ENCODE measurements around the gene PGRMC2.

PGRMC2 gene

DNA sequence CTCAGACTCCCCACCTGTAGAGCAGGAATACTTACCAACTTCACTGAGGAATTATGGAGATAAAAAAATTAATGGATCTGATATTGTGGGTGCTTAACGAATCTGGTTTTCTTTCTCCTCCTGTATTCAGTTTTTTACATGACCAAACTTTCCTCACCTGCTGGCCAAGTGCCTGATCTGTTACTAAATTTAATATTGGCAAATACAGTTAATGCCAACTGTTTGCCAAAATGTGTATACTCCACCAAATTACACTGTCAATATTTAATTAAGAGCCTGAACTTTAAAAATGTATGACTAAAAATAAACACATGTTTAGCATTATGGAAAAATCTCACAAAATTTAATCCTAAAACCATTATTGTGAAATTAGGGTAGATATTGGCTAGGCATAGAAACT is 3.3 kb downstream of the PGRMC2 start:
- TF ChIP-seq, protein P1, sequence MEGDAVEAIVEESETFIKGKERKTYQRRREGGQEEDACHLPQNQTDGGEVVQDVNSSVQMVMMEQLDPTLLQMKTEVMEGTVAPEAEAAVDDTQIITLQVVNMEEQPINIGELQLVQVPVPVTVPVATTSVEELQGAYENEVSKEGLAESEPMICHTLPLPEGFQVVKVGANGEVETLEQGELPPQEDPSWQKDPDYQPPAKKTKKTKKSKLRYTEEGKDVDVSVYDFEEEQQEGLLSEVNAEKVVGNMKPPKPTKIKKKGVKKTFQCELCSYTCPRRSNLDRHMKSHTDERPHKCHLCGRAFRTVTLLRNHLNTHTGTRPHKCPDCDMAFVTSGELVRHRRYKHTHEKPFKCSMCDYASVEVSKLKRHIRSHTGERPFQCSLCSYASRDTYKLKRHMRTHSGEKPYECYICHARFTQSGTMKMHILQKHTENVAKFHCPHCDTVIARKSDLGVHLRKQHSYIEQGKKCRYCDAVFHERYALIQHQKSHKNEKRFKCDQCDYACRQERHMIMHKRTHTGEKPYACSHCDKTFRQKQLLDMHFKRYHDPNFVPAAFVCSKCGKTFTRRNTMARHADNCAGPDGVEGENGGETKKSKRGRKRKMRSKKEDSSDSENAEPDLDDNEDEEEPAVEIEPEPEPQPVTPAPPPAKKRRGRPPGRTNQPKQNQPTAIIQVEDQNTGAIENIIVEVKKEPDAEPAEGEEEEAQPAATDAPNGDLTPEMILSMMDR (IDR thresholded peaks at IDR 0.05; ENCODE audit: low read depth, low read length), result no peak
- no peak for DNase-seq (ENCODE audit: extremely low read depth, low read depth)

DNA sequence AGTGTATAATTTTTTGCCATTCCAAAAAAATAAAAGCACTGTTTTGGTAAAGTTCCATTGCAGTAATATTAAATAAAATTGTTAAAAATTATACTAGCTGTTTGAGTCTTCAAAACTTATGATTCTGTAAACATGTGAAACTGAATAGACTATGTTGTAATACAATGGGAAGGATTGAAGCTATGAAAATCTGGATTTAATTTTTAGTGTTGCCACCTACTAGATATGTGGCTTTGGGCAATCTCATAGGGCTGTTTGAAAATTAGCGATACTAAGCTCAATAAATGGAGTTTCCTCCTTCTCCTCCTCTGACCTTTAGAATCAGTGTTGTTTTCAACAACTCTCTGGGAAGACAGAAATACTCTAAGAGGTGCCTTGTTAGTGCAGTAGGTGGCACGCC is 4.5 kb downstream of the PGRMC2 start:
- TF ChIP-seq, protein P1 (IDR thresholded peaks at IDR 0.05; ENCODE audit: low read depth, low read length), result no peak
- DNase-seq (ENCODE audit: extremely low read depth, low read depth), result no peak

DNA sequence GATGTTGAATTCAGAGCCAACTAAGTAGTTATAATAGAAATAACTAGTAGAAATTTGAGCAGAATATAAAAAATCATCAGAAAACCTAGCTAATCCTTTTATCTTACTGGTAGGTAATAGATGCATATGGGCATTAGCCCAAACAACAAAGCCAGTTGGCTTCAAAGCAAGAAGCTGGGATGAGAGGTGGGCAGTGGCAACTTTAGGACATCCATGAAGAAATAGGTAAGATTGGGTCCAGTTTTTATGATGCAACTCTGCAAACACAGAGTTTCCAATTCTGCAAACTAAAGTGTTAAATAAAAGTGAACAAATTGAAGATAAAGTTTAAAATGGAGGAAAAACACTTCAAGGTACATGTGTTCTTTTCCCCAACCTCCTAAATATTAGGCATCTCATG is 5.1 kb downstream of the PGRMC2 start:
- TF ChIP-seq, protein P1 (IDR thresholded peaks at IDR 0.05; ENCODE audit: low read depth, low read length), result no peak
- DNase-seq (ENCODE audit: extremely low read depth, low read depth), result no peak

DNA sequence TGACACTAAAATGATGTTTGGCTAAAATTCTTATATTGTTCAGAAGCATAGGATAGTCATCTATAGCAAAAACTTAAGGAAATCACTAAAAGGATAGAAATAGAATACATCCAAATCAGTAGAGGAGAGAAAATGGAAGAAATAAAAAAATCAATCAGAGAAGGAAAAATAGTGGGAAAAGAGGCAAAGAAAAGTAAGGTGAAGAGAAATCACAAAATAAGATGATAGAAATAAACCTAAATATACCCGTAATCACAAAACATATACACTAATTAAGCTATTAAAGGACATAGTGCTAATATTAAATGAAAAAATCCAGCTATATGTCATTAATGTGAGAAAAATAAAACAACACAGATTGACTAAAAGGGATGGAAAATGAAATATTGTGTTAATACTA is 6.3 kb downstream of the PGRMC2 start:
- TF ChIP-seq, protein P1 (IDR thresholded peaks at IDR 0.05; ENCODE audit: low read depth, low read length), result no peak
- no peak for DNase-seq (ENCODE audit: extremely low read depth, low read depth)

DNA sequence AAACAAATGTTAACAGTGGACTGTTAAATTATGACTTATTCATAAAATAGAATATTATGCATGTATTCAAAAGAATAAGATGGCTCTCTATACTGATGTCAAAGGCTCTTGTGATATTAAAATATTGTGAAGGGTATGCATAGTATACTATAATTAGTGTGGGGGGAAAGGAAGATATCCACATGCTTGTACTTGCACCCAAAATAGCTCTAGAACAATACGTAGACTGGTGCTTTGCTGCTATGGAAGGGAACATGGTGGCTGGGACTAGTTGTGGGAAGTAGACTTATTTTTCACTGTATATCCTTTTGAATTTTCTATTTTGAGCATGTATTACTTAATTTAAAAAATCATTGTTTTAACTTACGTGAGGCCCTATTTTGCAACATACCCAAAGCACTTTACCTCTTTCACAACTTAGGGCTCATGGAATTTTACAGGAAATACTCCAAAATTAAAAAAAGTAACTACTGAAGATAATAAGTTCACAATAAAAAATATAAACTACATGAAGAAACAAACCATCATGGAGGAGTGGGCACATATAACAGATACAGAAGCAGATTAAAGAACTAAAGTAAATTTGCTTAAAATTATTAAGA is 7.9 kb downstream of the PGRMC2 start:
- TF ChIP-seq, protein P1 (IDR thresholded peaks at IDR 0.05; ENCODE audit: low read depth, low read length), result no peak
- no peak for DNase-seq (ENCODE audit: extremely low read depth, low read depth)

DNA sequence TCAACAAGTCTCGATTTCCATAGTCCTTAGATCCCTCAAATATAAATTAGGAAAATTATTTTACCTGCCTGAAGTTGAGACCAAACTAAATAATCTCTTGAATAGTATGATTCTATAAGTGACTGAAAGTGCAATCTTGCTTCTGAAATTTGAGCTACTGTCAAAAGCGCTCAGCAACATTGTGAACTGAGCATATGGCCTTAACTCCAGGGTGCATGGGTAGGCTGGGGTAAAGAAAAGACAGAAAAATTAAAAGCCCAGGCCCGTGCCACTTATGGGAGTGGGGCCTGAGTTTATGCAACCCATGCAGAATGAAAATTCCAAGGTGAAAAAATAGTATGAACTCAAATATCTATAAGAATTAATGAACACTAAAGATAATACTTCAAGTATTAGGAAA is 9.8 kb downstream of the PGRMC2 start:
- TF ChIP-seq, protein P1 (IDR thresholded peaks at IDR 0.05; ENCODE audit: low read depth, low read length), result no peak
- DNase-seq (ENCODE audit: extremely low read depth, low read depth), result no peak

DNA sequence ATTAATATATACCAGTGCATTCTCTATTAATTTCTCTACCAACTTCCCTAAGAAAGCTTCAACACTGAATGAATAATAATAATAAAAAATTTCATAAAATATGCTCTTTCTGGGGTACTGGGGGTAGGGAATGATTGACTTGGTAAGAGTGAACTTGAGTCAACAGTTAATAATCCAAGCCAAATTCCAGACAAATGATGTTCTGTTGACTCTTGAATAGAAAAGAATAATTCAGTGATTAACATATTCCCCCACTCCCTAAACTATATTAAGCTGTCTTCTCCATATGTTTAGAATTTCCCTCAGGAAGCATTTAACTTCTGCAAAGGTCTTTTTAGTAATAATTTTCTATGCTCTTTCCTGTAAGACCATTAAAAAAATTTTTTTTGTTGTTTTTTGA is 12.3 kb downstream of the PGRMC2 start:
- TF ChIP-seq, protein P1 (IDR thresholded peaks at IDR 0.05; ENCODE audit: low read depth, low read length), result no peak
- DNase-seq (ENCODE audit: extremely low read depth, low read depth), result no peak
